HG02610 (cell line): Measurements from ENCODE around the gene TMEM147.

Experiments
- ATAC-seq: cut with Tn5 transposase; IDR thresholded peaks from one replicate; pipeline ENCODE4 v1.9.1; 2021; ENCODE audit warnings: mild to moderate bottlenecking, moderate library complexity; ENCODE audit not compliant: unreplicated experiment

Gene TMEM147, protein sequence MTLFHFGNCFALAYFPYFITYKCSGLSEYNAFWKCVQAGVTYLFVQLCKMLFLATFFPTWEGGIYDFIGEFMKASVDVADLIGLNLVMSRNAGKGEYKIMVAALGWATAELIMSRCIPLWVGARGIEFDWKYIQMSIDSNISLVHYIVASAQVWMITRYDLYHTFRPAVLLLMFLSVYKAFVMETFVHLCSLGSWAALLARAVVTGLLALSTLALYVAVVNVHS

DNA sequence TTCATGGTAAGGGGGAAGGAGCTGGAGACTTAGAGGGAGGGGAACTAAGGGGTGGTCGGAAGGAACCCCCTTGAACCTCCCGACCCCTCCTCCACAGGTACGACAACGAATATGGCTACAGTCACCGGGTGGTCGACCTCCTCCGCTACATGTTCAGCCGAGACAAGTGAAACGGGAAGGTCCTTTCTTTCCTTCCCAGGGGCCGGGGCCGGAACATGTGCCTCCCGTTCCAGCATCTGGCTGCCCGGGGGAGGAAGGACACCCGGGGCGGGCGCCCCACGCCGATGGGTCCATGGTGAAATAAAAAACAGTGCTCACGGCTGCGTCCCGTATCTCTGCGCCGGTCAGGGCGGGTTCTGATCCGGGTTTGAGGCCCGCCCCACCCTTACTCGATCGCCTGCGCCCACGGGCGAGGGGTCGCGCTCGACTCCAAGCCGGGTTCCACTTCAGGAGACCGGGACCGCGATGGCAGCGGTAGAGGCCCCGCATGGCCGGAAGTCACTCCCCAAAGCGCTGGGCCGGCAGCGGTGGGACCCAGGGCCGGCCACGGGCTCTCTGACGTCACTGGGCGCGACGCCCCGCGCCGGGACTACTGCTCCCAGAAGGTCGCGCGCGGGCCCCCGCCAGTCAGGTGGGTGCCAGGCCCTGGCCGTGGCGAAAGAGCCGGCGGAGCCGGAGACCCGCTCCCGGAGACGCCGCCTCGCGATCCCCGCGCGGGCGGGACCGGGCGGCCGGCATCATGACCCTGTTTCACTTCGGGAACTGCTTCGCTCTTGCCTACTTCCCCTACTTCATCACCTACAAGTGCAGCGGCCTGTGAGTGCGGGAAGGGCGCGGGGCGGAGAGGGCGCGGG lies at the start of gene TMEM147:
TSS of gene TMEM147 (plus strand) at position 626 of the 854 bp plus-strand sequence. CDS start at position 740, 114 bp downstream.
- ATAC-seq = peak; percentile 69

DNA sequence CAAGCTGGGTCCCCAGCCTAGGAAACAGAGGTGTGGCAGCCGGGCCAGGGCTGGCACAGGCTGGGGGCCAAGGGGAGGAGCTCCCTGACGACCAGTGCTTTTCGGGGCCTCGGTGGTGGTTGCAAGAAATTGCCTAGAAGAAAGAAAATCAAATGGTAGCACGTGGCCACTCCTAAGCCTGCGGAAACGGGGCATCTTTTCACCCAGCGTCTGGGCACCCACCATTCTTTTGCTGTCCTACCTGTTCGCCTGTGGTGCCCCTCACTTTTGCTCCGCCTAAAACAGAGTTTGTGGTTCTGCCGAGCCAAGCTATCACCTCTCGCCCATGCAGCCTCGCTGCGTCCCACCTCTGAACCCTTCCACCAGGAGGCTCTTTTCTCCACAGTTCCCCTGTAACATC lies 48.0 kb upstream of the TMEM147 start:
- ATAC-seq = no peak

DNA sequence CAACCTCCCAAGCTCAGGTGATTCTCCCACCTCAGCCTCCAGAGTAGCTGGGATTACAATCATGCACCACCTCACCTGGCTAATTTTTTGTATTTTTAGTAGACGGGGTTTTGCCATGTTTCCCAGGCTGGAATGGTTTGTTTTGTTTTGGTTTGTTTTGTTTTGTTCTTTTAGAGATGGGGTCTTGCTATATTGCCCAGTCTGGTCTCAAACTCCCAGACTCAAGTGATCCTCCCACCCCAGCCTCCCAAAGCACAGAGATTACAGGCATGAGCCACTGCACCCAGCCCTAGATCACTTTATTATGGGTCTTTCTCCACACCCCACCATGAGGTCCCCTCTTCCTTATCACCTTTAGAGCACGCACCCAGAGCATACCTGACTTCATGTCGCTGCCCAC lies 47.2 kb upstream of the TMEM147 start:
- ATAC-seq = no peak

DNA sequence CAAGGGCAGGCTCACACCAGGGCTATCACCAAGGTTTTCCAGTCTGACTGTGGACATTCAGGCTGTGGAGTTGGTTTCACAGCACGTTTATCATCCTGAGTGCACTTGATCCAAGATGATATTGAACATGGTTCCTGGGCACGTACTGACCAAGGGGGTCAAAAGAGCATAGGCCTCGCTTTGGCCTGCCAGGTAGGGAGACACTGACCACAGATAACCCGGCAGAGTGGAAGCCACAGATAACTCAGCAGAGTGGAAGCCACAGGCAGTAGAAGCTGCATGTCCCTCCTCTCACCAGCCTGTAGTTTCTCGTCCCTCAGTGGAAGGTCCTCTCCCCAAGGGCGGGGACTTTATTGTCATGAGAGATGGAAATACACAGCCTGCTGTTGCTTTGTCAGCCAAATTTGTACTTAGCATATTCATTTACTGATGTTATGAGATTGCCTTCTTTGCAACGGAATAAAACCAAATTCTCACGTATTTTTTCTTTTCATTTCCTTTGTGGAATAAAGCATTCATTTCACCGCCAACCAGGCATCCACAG lies 46.4 kb upstream of the TMEM147 start:
- no peak for ATAC-seq

DNA sequence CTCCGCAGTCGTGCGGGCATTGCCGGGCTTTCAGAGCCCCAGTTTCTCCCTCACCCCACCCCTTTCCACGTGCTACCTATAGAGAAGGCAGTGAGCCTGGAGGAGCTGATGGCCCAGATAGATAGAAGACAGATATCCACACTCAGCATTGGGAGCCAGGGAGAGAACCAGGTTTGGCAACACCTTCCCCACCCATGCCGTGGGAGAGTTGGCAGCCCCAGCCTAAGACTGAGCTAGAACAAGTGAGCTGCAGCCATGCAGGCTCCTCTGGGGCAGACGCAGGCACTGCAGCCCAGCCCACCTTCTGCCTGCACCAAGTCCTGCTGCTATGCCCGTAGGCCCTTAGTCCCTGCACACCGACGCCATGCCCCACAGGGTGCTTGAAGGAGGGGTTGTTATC lies 44.8 kb upstream of the TMEM147 start:
- ATAC-seq = no peak

DNA sequence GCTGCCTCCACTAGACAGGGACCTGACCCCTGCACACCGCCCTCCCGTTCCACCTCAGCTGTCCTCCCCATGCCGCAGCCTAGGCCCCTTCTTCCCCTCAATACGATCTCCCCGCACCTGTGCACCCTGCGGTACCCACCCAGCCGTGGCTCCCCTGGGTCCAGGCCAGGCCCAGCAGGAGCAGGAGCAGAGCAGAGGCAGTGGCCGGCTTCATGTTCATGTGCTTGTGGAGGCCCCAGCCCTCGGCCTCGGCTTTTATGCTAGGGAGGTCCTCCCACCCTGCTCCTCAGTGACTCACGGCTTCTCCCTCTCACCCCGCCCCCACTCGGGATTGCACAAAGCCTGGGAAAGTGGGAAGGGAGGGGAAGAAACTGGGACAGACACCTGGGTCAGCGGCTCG lies 43.7 kb upstream of the TMEM147 start:
- ATAC-seq = no peak

DNA sequence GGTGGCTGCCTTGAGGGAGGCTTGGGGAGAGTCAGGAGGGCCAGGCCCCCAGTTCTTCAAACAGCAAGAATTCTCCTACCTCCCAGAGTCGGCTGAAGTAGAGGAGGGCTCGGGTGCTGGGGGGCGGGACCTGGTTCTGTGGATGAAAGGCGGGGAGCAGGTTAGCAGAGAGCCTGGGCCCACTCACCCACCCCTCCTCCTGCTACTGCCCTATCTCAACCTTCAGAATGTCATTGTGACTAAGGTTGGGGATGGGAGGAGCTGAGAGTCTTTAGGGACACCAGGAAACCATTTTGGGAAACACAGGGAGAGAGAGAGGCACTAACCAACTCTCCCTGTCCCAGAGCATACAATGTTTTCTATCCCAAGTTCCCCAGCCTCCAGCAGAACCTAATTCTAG lies 42.7 kb upstream of the TMEM147 start:
- ATAC-seq = no peak

DNA sequence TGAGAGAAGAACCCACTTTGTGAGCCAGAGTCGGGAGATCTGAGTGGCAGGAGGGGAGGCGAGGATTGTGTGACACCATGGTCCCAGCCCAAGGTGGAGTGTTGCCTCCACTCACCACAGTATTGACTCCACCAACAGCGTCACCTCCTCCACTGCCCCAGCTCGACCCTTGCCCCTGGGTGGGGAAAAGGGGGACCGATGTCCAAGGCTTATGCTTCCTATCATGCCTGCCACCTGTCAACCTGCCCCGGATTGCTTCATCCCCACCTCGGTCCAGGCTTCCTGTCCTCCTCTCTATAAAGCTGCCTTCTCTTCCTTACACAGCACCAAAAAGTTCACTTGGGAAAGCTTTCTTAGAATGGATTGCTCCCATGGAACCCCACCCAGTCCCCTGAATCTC lies 39.4 kb upstream of the TMEM147 start:
- no peak for ATAC-seq

DNA sequence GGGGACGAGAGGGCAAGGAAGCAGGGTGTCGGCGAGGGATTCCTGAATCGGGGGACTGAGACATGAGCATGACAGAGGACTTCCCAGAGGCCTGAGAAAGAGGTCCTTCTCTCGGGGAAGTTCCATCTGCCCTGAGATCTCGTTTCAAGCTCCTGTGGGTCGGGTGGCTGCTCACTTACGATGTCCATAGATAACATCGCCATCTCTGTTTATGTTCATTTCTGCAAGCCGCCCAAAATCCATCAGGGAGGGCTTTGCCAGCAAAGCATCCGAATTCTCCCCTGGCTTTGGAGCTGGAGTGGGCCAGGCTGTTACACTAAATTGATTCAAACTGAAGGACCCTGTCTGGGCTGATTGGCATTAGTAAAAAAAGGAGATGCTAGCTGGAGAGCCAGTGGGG lies 37.9 kb upstream of the TMEM147 start:
- no peak for ATAC-seq

DNA sequence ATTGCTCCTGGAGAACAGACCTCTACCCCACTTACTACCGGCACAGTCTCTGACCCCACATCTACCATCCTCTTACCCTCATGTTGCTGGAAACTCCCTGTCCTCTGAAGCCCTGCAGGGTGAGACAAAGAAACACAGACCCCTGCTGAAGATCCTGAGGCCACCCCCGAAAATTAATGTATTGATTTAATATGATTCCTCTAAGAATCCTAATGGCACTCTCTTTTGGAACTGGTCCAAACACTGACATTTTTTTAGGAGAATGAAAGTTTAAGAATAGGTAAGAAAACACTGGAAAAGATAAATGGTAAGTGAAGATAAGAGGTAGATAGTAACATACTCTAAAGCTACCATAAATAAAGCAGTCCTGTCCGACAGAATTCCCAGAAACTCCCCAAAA lies 37.3 kb upstream of the TMEM147 start:
- ATAC-seq = no peak

DNA sequence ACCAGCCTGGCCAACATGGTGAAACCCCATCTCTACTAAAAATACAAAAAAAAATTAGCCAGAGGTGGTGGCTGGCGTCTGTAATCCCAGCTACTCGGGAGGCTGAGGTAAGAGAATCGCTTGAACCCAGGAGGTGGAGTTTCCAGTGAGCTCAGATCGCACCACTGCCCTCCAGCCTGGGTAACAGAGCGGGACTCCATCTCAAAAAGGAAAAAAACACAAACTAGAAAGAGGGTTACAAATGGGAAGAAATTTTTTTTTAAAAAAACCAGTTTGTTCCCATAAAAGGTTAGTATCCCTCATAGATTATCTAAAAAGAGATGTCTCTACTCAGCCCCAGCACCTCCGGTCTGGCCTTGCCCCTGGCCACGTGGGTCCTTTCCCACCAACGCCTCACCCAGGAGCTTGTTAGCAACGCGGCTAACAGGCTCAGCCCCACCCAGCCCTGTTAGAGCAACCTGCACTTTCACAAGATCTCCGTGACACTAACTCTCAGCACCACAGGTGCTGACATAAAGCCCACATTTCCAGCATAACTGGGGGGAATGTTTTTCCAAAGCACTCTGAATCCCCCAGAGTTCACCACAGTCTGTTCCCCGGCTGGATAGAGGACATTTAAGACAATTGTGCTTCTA lies 36.3 kb upstream of the TMEM147 start:
- no peak for ATAC-seq

DNA sequence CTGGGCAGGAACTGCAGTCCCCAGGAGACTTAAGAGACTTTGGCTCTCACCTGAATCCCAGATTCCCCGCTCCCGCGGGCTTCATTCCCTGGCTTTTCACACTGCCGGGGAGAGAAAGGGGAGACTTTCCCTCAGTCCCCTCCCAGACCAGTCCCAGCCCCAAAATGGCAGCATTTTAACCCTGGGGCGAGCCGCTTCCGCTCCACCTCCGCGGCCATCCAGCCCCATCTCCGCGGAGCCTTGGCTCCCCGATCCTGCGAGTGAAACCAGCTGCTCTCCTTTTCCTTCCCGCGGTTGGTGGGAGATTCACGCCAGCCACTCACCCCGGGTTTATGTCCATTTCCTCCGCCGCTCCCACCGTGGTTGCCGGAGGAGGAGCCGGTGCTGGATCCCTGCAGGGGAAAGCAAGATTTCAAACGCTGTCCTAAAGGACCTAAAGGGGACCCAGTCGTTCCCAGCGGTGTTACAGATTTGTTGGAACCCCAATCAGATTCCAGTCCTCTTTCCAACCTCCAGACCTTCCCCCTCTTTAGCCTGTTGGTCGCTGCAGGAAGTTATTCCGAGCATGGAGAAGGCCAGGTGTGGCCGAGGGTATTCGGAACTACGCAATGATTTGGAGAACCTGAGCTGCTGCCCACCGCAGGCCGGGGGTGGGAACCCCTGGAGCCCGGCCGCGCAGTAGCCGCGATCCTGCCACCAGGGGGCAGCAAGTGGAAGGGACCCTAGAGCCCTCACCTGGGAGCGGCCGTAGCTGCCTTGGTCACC lies 35.4 kb upstream of the TMEM147 start:
- ATAC-seq = no peak

DNA sequence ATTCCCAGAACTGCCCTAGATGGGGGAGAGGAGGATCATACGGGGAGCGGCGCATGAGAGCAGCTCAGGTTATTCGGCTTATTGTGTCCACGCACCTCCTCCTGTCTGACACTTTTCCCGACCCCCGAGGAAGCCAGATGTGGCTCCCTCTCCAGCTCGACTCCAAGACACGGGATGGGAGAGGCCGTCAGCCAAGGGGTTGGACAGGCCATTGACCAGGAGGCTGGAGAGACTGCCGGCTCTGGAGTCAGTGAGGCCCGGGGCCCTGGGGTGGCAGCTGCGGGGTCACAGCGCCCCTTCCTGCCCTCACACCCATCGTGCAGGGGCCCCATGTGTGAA lies 34.8 kb upstream of the TMEM147 start:
- ATAC-seq = no peak

DNA sequence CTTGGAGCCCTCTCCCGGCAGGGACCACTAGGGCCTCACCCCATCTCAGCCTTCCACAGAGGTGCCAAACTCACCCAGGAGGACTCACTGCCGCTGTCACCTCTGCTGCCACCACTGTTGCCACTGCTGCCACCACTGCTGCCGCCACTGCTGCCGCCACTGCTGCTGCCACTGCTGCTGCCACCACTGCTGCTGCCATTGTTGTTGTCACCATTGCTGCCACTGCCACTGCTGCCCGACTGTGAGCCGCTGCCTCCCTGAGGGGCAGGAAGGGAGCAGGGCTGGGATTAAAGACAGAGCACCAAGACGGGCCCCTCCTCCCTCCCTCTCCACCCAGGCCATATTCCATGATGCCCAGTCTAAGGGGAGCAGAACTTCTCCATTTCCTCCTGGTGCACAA lies 34.1 kb upstream of the TMEM147 start:
- ATAC-seq = no peak

DNA sequence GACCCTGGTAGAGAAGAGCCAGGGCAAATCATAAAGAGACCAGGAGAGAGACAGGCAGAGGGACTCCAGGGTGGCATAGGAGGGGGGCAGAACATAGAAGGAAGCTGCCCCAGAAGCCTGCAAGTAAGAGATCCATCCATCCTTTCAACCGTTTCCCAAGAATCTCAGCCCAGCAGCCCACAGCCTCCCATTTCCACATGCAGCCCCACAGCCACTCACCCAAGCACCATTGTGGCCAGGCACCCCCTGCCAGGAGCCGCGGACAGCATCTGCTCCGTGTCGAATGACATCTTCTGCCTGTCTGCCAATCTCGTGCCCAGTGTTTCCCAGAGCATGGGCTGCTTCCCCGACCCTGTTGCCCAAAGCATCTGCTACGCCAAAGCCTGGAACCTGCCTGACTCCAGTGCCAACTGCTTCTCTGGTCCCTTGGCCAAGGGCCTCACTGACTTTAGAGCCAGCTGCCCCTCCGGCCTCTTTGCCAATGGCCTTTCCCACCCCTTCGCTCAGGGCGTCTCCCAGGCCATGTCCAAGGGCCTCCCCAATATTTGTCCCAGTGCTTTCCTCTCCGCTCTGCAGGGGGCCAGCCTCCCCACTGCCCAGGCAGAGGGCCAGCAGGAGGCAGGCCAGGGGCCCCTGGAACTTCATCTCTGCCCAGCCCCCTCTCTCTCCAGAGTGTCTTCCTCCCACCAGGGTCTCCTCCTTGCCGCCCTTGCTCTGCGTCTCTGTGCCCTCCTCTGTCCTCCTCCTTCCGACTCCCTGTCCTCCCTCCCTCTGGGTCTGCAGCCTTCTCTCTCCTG lies 32.4 kb upstream of the TMEM147 start:
- no peak for ATAC-seq

DNA sequence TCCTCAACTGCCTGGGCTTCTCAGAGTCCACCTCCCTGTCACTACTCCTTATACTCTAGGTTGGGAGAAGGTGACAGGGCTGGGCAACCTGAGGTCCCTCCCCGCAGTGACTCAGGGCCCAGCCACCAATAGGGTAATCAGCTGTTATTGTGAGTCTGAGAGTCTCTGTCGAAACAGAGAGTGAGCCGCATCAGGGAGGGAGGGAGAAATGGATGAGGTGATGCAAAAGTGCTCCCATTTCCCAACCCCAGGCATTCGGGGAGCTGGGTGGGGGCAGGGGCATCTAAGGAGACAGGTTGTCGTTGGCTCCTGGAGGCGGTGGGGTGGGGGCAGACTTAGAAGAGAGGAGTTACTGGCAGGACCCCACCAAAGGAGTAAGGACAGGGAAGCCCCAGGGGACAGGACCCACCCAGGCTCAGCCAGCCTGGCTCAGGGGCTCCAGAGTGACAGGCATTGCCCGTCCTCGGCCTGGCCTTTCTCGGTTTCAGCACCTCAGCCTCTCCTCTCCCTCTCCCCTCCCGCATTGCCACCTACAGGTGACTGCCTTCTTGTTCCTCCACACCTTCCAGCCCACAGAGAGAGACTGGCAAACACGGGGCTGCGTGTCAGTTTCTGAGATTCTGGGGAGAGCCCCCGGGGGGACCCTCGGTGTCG lies 31.7 kb upstream of the TMEM147 start, which contains the start of gene DMKN:
TSS of gene DMKN (minus strand) at position 22 of the 654 bp plus-strand sequence. CDS start 174 bp downstream, outside the sequence.
- no peak for ATAC-seq

DNA sequence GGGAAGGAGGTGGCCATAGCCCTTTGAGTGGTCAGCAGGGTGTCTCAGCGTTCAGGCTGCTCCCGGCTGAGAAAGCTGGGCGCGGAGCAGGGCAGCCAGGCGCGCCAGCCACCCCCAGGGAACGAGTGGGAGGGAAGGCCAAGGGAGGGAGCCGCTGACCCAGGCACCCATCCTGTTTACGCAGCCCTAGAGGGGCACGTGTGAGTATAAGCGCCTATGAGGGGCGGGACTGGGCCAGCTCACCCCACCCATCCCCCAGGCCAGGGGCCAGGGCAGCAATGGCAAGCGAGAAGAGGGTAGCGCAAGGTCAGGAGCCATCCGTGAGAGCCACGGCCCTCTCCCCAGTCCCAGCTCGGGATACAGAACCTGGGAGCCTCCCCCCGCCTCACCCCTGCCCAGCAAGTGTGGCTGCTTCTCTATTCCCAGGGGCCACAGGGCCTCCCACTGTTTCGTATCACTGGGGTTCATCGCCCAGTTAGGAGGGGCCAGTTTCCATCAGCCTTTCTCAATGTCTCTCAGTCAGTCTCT lies 31.1 kb upstream of the TMEM147 start:
- ATAC-seq = no peak

DNA sequence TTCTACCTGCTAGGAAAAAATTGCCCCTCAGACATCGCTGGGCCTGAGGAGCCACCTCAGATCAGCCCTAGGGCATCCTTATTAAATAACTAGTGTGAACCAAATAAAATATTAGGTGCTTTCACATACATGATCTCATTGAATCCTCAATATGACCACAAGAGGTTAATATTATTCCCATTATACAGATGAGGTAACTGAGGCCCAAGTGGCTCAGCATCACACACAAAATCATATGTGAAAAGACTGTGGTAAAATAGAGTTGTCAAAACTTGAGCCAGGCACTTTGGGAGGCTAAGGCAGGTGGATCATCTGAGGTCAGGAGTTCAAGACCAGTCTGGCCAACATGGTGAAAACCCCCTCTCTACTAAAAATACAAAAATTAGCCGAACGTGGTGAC lies 29.1 kb upstream of the TMEM147 start:
- ATAC-seq = no peak

DNA sequence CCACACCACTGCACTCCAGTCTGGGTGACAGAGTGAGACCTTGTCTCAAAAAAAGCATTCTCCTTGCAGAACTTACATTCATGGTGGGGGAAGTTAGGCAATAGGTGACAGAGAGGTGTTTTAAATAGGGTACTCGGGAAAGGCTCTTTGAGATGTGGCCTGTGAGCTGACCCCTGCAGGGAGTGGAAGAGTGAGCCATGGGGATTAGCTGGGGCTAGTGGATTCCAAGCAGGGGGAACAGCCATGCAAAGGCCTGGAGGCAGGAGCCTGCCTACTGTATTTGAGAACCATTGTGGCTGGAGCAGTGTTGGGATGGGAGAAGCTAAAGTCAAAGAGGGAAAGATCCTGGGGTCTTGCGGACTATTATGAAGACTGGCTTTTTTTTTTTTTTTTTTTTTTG lies 28.1 kb upstream of the TMEM147 start:
- ATAC-seq = no peak
